T-cell (primary cell): ENCODE data around the gene EYA2. TPM values are rescaled to one million over a fixed set of nuclear protein-coding genes. Genes with fewer than 3 reads are reported as not detected.

Experiments
- ATAC-seq, 4 experiments: fragments of 200-7000 bp in 3 of 4; fragments of 150-1000 bp in 1 of 4; cut with Tn5 transposase; replicated peaks in 1 of 4; 1 replicate in 3 of 4; 2 replicates in 1 of 4; pipeline ENCODE4 v1.10.0; 2021; ENCODE audit warnings: moderate library complexity in 3 of 4, mild to moderate bottlenecking in 2 of 4, moderate number of reproducible peaks in 1 of 4
- CTCF ChIA-PET, 2 donors: fragments of 300-600 bp; sonication (Branson Sonifier 250); formaldehyde crosslinking; loops; one replicate each; lab custom pipeline; 2022; ENCODE audit warnings: antibody characterized with exemption in 2 of 2; lab: Charles Lee
- POLR2A ChIA-PET, 2 donors: fragments of 300-600 bp; sonication (Branson Sonifier 250); formaldehyde crosslinking; loops; one replicate each; lab custom pipeline; 2022; ENCODE audit warnings: antibody characterized with exemption in 2 of 2; lab: Charles Lee
- DNase-seq, 35 experiments: peaks; one replicate each; pipeline versions ENCODE4 v3.0.0 to v3.0.0-alpha.2; 2013 to 2023
- H3K27ac ChIP-seq: one replicate; pipeline ENCODE4 v1.5.1; 2013; ENCODE audit warnings: low read length
- H3K27me3 ChIP-seq, 2 experiments: replicated peaks in 1 of 2; 1 replicate in 1 of 2; 2 replicates in 1 of 2; pipeline versions ENCODE4 v1.6.1 to v1.7.0; 2013; ENCODE audit warnings: low read length in 1 of 2, mixed read lengths in 1 of 2; ENCODE audit not compliant: control insufficient read depth in 2 of 2, insufficient read depth in 2 of 2; ENCODE audit errors: extremely low read depth in 1 of 2
- H3K36me3 ChIP-seq, 2 donors: 1 replicate in 1 of 2; 2 replicates in 1 of 2; pipeline versions ENCODE4 v1.6.1 to v1.7.0; 2013; ENCODE audit warnings: low read length in 1 of 2; ENCODE audit not compliant: control insufficient read depth in 2 of 2, insufficient read depth in 1 of 2; ENCODE audit errors: extremely low read depth in 1 of 2
- H3K4me1 ChIP-seq, 2 experiments: 1 replicate in 1 of 2; 2 replicates in 1 of 2; pipeline versions ENCODE4 v1.6.1 to v1.7.0; 2013; ENCODE audit warnings: low read length in 2 of 2, mixed read lengths in 1 of 2; ENCODE audit not compliant: insufficient read depth in 2 of 2, control insufficient read depth in 1 of 2; ENCODE audit errors: extremely low read depth in 1 of 2
- H3K4me3 ChIP-seq, 2 donors: 1 replicate in 1 of 2; 2 replicates in 1 of 2; pipeline versions ENCODE4 v1.5.1 to v1.7.0; 2013; ENCODE audit warnings: mild to moderate bottlenecking in 2 of 2, low read length in 1 of 2, moderate library complexity in 1 of 2; ENCODE audit not compliant: control insufficient read depth in 1 of 2; ENCODE audit errors: extremely low read depth in 1 of 2
- H3K9me3 ChIP-seq: 2 replicates; pipeline ENCODE4 v1.7.0; 2013
- H3K27ac Mint-ChIP-seq, 2 donors: one replicate each; pipeline ENCODE4 v1.8.0; 2020 to 2021; ENCODE audit warnings: mild to moderate bottlenecking in 2 of 2, mixed read lengths in 2 of 2
- H3K27me3 Mint-ChIP-seq, 2 donors: one replicate each; pipeline ENCODE4 v1.8.0; 2021 to 2022; ENCODE audit warnings: mixed read lengths in 2 of 2
- H3K36me3 Mint-ChIP-seq: one replicate; pipeline ENCODE4 v1.8.0; 2021; ENCODE audit warnings: mixed read lengths
- H3K4me1 Mint-ChIP-seq, 3 donors: one replicate each; pipeline ENCODE4 v1.8.0; 2020 to 2022; ENCODE audit warnings: mixed read lengths in 3 of 3, mild to moderate bottlenecking in 1 of 3
- H3K4me3 Mint-ChIP-seq, 3 donors: one replicate each; pipeline ENCODE4 v1.8.0; 2020 to 2022; ENCODE audit warnings: mild to moderate bottlenecking in 3 of 3, mixed read lengths in 3 of 3, moderate library complexity in 3 of 3
- H3K9me3 Mint-ChIP-seq, 3 donors: one replicate each; pipeline ENCODE4 v1.8.0; 2020 to 2022; ENCODE audit warnings: mixed read lengths in 3 of 3
- WGBS: methylation state at CpG from one replicate; pipeline ENCODE4 v1.1.5; 2013; ENCODE audit warnings: missing lambda C conversion rate; ENCODE audit not compliant: insufficient coverage; 5-methylcytosine and 5-hydroxymethylcytosine counted together
- total RNA-seq, 35 experiments: library from RNA in 6 of 35; stranded (reverse) in 6 of 35; fragments of 120-200 nt in 1 of 35; gene quantifications; one replicate each; pipeline versions ENCODE4 v1.2.1 to v1.2.4 and lab custom pipeline; 2013 to 2026

EYA2 gene
- total RNA-seq, 5 donors from 2014 or later (not counting 1 experiment from before 2014, with no cell fraction given): not detected

- DNase-seq (no peak), ATAC-seq (no peak)
- H3K4me1 Mint-ChIP-seq: no peaks in the 10 kb centered on the region
- Histone ChIP-seq H3K27me3 (peaks cover 0 to 9% of the 10 kb centered on the region in 2 experiments), H3K27ac (no peak overlapping the region), H3K36me3 (no peaks in the 10 kb centered on the region), H3K4me3 (no peak overlapping the region), H3K4me1 (no peaks in the 10 kb centered on the region), H3K9me3 (no peaks in the 10 kb centered on the region)
- WGBS: 79% methylated on average over 2 of the region's 3 CpGs
- ChIA-PET POLR2A (no interaction called here), CTCF (no interaction called here)
- no peak overlapping the region for H3K4me3 Mint-ChIP-seq
- H3K9me3 Mint-ChIP-seq: peaks cover 0 to 2% (median 0%) of the 10 kb centered on the region in 3 donors
- no peaks in the 10 kb centered on the region for H3K36me3 Mint-ChIP-seq
- H3K27ac Mint-ChIP-seq: no peak overlapping the region
- H3K27me3 Mint-ChIP-seq: peaks cover 8 to 9% of the 10 kb centered on the region in 2 donors
These were observed 239.3 kb downstream of the EYA2 start for GRCh38 chr20:47133809-47134456.

DNA sequence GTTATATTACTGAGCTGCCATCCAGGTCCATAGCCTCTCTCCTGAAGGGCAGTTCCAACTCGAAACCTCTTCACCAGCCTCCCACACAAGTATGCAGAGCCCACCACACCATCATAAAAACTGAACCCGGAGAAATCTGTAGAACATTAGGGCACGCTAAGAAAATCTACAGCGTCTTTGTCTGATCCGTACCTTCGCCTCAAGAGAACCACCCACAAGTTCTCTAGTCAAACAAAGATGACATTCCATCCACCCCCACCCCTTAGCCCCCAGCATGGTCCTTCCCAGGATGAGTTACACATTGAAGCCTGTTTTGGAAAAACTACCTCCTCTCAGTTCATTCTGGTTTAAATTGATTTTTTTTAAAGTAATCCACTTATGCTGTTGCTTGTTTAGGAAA lies 242.1 kb downstream of the EYA2 start:
- H3K4me3 Mint-ChIP-seq: no peak overlapping the region
- H3K36me3 ChIP-seq: no peaks in the 10 kb centered on the region
- no peaks in the 10 kb centered on the region for H3K4me1 ChIP-seq
- ChIA-PET POLR2A (no interaction called here), CTCF (no interaction called here)
- no peak for ATAC-seq
- peaks cover 0 to 3% of the 10 kb centered on the region in 2 experiments for H3K27me3 ChIP-seq
- no peaks in the 10 kb centered on the region for H3K4me1 Mint-ChIP-seq
- H3K9me3 Mint-ChIP-seq: peaks cover 0 to 2% (median 0%) of the 10 kb centered on the region in 3 donors
- DNase-seq: no peak
- H3K4me3 ChIP-seq: no peak overlapping the region
- 78% methylated on average over 4 of the region's 6 CpGs for WGBS
- H3K27me3 Mint-ChIP-seq: peaks cover 0 to 5% of the 10 kb centered on the region in 2 donors
- H3K27ac ChIP-seq: no peak overlapping the region
- H3K9me3 ChIP-seq: no peaks in the 10 kb centered on the region
- H3K27ac Mint-ChIP-seq: no peak overlapping the region
- H3K36me3 Mint-ChIP-seq: no peaks in the 10 kb centered on the region

DNA sequence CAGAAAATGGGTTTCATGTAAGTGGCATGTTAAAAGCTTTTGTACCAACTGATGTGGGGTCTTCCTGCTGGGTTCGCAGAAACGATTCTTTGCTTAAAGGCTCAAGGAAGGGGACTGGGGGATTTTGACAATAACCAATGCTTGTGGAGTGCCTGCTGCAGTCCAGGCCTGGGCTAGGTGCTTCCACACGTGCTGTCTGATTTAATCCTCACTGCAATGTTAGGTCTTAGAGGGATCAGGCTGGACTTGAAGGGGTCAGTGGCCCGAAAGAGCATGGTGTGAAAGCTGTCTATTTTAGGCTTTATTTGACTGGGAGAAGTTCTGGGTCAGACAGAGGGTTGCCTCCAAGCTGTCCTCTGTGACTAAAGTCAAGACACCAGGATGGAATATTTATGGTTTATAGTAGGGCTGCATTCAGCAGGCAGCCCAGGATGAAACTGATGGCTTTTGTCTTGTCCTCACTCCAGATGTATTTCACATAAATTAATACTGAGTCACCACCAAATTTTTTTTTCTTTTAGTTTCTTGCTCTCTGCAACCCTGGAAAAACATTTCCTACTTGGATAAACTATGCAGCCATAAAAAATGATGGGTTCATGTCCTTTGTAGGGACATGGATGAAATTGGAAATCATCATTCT lies 242.7 kb downstream of the EYA2 start:
- Histone ChIP-seq H3K36me3 (no peaks in the 10 kb centered on the region), H3K27me3 (no peaks in the 10 kb centered on the region), H3K27ac (no peak overlapping the region), H3K4me3 (no peak overlapping the region), H3K9me3 (no peaks in the 10 kb centered on the region), H3K4me1 (no peaks in the 10 kb centered on the region)
- H3K36me3 Mint-ChIP-seq: no peaks in the 10 kb centered on the region
- DNase-seq (no peak), ATAC-seq (no peak)
- POLR2A ChIA-PET: no interaction called here
- H3K27ac Mint-ChIP-seq: no peak overlapping the region
- whole genome bisulfite sequencing: 82% methylated on average over 3 of the region's 4 CpGs
- peaks cover 0 to 4% (median 0%) of the 10 kb centered on the region in 3 donors for H3K9me3 Mint-ChIP-seq
- H3K4me1 Mint-ChIP-seq: no peaks in the 10 kb centered on the region
- CTCF ChIA-PET: no interaction called here
- no peak overlapping the region for H3K4me3 Mint-ChIP-seq
- peaks cover 0 to 5% of the 10 kb centered on the region in 2 donors for H3K27me3 Mint-ChIP-seq

DNA sequence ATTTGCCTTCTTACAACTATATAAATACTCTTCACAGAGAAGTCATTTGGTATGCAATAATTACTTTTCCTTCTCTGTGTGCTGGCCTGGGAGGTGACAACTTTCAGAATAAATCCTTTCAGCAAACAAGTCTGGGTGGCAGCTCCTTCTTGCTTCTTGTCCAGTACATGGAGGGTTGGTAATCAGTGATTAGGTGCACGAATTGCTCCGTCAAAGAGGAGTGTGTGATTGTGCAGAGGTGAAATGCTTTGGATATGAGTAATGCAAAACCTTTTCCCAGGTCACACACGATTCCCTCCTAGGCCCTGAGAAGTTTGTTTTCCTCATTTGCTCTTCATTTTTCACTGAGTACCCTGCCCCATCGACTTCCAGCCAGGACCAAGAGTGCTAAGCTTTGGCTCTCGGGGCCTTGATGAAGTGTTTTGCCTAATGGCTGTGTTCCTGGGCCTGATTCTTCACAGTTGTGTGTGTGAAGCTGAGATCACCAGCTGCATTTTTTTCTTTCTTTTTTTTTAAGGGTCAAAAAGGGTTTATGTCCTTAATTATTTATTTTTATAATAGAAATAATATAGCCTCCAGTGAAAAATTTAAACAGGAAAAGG lies 245.4 kb downstream of the EYA2 start:
- Mint-ChIP-seq H3K36me3 (no peaks in the 10 kb centered on the region), H3K4me3 (no peak overlapping the region), H3K27me3 (peaks cover 6 to 21% of the 10 kb centered on the region in 2 donors), H3K27ac (no peak overlapping the region), H3K9me3 (peaks cover 0 to 4% (median 0%) of the 10 kb centered on the region in 3 donors), H3K4me1 (no peaks in the 10 kb centered on the region)
- Histone ChIP-seq H3K9me3 (no peaks in the 10 kb centered on the region), H3K36me3 (no peaks in the 10 kb centered on the region), H3K4me3 (no peak overlapping the region), H3K4me1 (no peaks in the 10 kb centered on the region), H3K27me3 (peaks cover 0 to under 1% of the 10 kb centered on the region in 2 experiments), H3K27ac (no peak overlapping the region)
- ChIA-PET POLR2A (no interaction called here), CTCF (no interaction called here)
- ATAC-seq: no peak
- no CpG with 5 or more reads among the region's 5 CpGs for WGBS
- no peak for DNase-seq

- no peak for ATAC-seq
- H3K4me1 Mint-ChIP-seq: no peaks in the 10 kb centered on the region
- peaks cover 0 to 4% (median 0%) of the 10 kb centered on the region in 3 donors for H3K9me3 Mint-ChIP-seq
- no peak overlapping the region for H3K27ac ChIP-seq
- no peak overlapping the region for H3K4me3 ChIP-seq
- H3K4me3 Mint-ChIP-seq: no peak overlapping the region
- peaks cover 9 to 21% of the 10 kb centered on the region in 2 donors for H3K27me3 Mint-ChIP-seq
- H3K36me3 ChIP-seq: no peaks in the 10 kb centered on the region
- H3K9me3 ChIP-seq: no peaks in the 10 kb centered on the region
- no peaks in the 10 kb centered on the region for H3K36me3 Mint-ChIP-seq
- DNase-seq: no peak
- POLR2A ChIA-PET: no interaction called here
- no peak overlapping the region for H3K27ac Mint-ChIP-seq
- no CpG with 5 or more reads among the region's 2 CpGs for WGBS
- H3K27me3 ChIP-seq: peaks cover 0 to 2% of the 10 kb centered on the region in 2 experiments
- CTCF ChIA-PET: no interaction called here
- no peaks in the 10 kb centered on the region for H3K4me1 ChIP-seq
These were observed 246.8 kb downstream of the EYA2 start for GRCh38 chr20:47141350-47141921.

DNA sequence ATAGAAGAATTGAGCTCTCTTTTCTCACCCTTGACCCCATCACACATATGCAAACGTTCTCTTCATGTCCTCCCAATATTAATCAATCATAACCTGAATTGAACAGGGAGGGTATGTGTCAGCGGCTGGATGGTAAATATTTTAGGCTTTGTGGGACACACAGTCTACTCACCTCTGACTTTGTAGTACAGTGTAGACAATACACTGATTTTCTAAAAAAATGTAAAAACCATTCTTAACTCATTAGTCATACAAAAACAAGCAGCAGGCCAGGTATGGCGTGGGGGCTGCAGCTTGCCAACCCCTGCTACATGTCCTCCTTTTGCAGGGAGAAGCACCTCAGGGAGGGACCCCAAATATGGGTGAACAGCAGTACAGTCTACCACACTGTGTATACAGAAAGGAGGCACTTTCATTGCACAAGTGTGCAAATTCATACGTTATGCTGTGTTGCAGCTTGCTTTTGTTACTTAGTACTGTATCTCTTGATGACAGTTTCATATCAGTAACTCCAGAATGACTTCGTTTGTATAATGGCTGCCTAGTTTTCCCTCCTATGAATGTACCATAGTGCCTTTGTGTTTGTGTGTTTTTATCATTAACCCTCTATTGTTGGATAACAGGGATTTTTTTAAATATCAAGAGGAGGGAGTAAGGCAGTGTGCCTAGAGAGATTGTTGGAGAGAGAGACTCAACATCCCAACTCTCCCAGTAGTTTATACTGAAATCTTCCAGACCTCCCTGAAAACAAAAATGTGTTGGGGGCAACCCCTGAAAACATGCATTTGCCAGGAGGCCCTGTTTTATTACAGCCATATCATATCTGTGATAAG lies 247.5 kb downstream of the EYA2 start:
- no peak overlapping the region for H3K27ac ChIP-seq
- H3K36me3 ChIP-seq: no peaks in the 10 kb centered on the region
- H3K4me3 ChIP-seq: no peak overlapping the region
- ATAC-seq: no peak
- ChIA-PET CTCF (no interaction called here), POLR2A (no interaction called here)
- no peaks in the 10 kb centered on the region for H3K9me3 ChIP-seq
- peaks cover 11 to 22% of the 10 kb centered on the region in 2 donors for H3K27me3 Mint-ChIP-seq
- H3K36me3 Mint-ChIP-seq: no peaks in the 10 kb centered on the region
- H3K4me3 Mint-ChIP-seq: no peak overlapping the region
- no peaks in the 10 kb centered on the region for H3K4me1 Mint-ChIP-seq
- no peak for DNase-seq
- H3K9me3 Mint-ChIP-seq: peaks cover 0 to 4% (median 0%) of the 10 kb centered on the region in 3 donors
- H3K4me1 ChIP-seq: no peaks in the 10 kb centered on the region
- H3K27ac Mint-ChIP-seq: no peak overlapping the region
- H3K27me3 ChIP-seq: peaks cover 0 to 2% of the 10 kb centered on the region in 2 experiments
- no CpG with 5 or more reads among the region's 5 CpGs for WGBS
